Cortex of kidney (tissue), 1 donor: Measurements from ENCODE around the gene LYPD6B.
"Not testable (repeated sequence)": the region's sequence is repeated elsewhere in the genome, so short reads cannot be mapped to it uniquely, and the experiment has no call there.

Experiments
- DNase-seq: peaks from one replicate; lab custom pipeline; 2025; lab: John Stamatoyannopoulos, UW

The LYPD6B gene

GRCh38 chr2:149213764-149214493 is 175.4 kb downstream of the LYPD6B start:
- DNase-seq = no peak

DNA sequence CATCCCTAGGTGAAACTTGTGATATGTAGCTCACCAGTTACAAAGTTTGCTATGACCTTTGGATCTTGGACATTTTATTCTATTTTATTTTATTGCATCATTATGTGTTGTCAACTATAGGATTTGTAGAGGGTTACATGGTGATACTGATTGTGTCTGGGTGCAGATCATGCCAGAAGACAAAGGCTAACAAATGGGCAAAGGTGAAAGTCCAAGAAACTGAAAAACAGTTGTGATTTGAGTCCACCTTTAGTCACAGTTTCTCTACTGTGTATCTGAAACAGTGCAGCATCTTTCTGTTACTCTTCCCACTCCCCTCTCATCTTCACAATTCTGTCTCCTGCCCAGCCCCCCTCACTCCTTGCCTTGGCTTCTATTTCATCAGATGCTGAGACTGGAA is 180.0 kb downstream of the LYPD6B start:
- no peak for DNase-seq

DNA sequence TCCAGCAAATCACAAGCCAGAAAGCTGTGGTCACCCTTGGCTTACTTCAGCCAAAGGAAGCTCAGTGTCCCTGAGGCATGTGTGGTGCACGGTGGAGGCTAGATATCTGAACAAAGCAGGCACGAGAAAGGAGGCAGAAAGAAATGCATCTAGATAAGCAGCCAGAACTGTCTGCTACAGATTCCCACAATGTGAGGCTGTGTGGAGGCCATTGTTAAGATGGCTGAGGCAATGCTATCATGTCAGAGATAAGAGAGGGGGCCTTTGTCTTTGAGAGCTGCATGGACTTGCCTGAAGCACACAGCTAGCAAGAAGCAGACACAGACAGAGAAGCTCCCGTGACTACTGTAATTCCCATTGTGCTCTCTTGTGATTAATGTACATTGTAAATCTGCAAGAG is 181.4 kb downstream of the LYPD6B start:
- DNase-seq = no peak

DNA sequence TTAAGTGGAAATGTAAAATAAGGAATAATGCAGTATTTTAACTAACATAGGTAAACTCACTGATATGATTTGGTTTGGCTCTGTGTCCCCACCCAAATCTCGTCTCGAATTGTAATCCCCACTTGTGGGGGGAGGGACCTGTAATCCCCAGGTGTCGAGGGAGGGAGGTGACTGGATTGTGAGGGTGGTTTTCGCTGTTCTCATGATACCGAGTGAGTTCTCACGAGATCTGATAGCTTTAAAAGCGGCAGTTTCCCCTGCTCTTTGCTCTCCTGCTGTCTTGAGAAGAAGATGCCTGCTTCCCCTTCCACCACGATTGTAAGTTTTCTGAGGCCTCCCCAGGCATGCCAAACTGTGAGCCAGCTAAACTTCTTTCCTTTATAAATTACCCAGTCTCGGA is 182.5 kb downstream of the LYPD6B start:
- DNase-seq = no peak

GRCh38 chr2:149221898-149222297 is 183.4 kb downstream of the LYPD6B start:
- no peak for DNase-seq

GRCh38 chr2:149223472-149224095 is 185.1 kb downstream of the LYPD6B start:
- no peak for DNase-seq

DNA sequence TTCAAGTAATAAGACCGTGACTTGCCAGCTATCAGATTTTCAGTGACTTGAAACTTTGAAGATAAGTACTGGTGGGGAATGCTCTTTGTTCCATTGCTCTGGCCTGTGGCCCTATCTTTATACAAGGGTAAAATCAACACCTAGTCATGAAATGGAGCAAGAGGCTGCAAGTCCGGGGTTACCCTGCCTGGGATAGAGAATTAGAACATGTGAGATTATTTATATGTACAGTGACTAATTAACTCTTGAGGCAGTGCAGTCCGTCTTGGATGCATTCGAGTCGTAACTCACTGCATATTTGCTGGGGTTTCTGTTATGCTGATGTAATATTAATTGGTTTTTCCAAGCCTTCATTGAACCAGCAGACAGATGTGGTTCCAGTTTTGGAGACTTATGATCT is 186.0 kb downstream of the LYPD6B start:
- no peak for DNase-seq

GRCh38 chr2:149225446-149225845 is 186.9 kb downstream of the LYPD6B start:
- no peak for DNase-seq

DNA sequence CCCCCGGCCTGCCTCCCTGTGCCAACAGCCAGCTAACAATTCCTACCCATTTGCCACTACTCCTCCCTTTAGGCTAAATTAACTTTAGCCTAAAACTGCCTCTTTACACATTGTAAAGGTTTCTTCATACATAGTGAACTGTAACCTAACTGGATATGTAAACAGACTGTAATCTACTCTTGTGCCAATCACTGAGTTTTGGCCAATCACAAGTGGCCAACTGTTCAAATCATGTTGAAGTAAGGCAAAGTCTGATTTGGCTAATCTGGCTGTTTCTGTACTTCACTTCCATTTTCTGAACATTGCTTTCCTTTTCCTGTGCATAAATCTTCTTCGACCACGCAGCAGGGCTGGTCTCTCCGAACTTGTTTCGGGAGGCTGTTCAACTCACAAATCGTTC is 188.3 kb downstream of the LYPD6B start:
- no peak for DNase-seq

GRCh38 chr2:149235816-149236375 is 197.4 kb downstream of the LYPD6B start:
- no peak for DNase-seq

DNA sequence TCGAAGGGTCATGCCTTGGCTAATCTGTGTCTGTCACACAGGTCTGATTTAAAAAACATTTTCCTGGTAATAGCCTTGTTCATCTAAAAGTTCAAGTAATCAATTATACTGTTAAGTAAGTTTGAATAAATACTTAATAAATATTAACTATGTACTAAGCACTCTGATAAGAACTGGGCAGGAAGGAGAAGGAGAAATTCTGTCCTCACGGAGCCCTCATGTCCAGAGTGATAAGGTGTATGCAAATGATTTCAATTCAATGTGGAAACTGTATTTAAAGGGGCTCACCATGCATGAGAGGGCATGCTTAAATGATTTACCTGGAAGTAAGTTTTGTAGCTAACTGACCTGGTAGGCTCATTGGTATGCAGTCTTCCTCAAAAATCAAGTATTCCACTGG is 197.9 kb downstream of the LYPD6B start:
- DNase-seq = no peak

- no peak for DNase-seq
These were observed 207.7 kb downstream of the LYPD6B start for GRCh38 chr2:149246186-149246585.

GRCh38 chr2:149251436-149251835 is 212.9 kb downstream of the LYPD6B start:
- DNase-seq = not testable (repeated sequence)

DNA sequence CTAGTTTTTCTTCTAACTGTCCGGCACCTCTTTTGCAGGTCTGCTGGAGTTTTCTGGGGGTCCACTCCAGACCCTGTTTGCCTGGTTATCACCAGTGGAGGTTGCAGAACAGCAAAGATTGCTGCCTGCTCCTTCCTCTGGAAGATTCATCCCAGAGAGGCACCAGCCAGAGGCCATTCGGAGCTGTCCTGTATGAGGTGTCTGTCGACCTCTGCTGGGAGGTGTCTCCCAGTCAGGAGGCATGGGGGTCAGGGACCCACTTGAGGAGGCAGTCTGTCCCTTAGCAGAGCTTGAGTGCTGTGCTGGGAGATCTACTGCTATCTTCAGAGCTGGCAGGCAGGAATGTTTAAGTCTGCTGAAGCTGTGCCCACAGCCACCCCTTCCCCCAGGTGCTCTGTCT is 218.4 kb downstream of the LYPD6B start:
- DNase-seq = not testable (repeated sequence)

DNA sequence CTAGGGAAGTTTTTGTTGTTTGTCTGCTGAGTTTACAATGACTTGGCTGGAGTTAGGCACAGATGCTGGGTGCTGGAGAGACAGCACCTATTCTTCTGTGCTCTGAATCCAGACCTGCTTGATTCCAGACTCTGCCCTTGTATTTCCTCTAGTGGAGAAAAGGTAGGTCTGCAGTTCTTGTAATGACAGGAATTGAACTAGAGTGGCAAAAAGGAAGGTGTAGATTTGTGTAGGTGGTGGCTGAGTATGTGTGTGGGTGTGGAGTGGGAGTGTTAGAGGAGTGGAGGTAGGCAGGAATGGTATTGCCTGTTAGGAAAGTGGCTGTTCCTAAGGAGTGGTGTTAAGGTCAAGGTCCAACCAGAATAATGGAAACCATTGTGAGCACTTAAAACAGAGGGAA is 220.0 kb downstream of the LYPD6B start:
- DNase-seq = no peak

GRCh38 chr2:149259136-149259535 is 220.6 kb downstream of the LYPD6B start:
- no peak for DNase-seq

GRCh38 chr2:149261692-149262091 is 223.2 kb downstream of the LYPD6B start:
- DNase-seq = no peak
